Testis (tissue), 3 donors: ENCODE measurements around the gene FOXO6. TPM values are rescaled to one million over a fixed set of nuclear protein-coding genes. Genes with fewer than 3 reads are reported as not detected.

ENCODE experiments used
- DNase-seq: peaks from one replicate; pipeline ENCODE4 v3.0.0-alpha.2; 2019
- H3K27ac ChIP-seq, 2 donors: fragments of 200-600 bp; sonication (generic); one replicate each; pipeline ENCODE4 v1.5.1; 2019
- H3K27me3 ChIP-seq: fragments of 200-600 bp; sonication (generic); one replicate; pipeline ENCODE4 v1.5.1; 2019
- H3K36me3 ChIP-seq: fragments of 200-600 bp; sonication (generic); one replicate; pipeline ENCODE4 v1.5.1; 2017; ENCODE audit warnings: low read depth; ENCODE audit errors: missing control alignments
- H3K4me1 ChIP-seq: fragments of 200-600 bp; sonication (generic); one replicate; pipeline ENCODE4 v1.5.1; 2019
- H3K4me3 ChIP-seq, 2 donors: fragments of 200-600 bp; sonication (generic); one replicate each; pipeline ENCODE4 v1.5.1; 2017 to 2019
- H3K9me3 ChIP-seq: fragments of 200-600 bp; sonication (generic); one replicate; pipeline ENCODE4 v1.5.1; 2017
- CTCF ChIP-seq, 3 experiments: fragments of 450-650 bp in 2 of 3; fragments of 200-600 bp in 1 of 3; sonication (generic) in 1 of 3; IDR thresholded peaks; one replicate each; pipeline ENCODE4 v1.5.1; 2016 to 2019; ENCODE audit warnings: antibody characterized with exemption in 3 of 3, mild to moderate bottlenecking in 2 of 3, moderate library complexity in 1 of 3
- POLR2A ChIP-seq: fragments of 450-650 bp; IDR thresholded peaks from one replicate; pipeline ENCODE4 v1.6.1; 2017; ENCODE audit warnings: antibody characterized with exemption, mild to moderate bottlenecking, moderate library complexity
- WGBS, 2 donors: methylation state at CpG; one replicate each; pipeline ENCODE4 v1.1.5; 2018; 5-methylcytosine and 5-hydroxymethylcytosine counted together
- intact Hi-C: fragments of 100-400 bp; cut with DNase I; formaldehyde crosslinking; loops from one replicate; pipeline ENCODE4 v1.15.1; 2023; ENCODE audit warnings: low total_unique reads
- polyA plus RNA-seq: library from polyadenylated mRNA; stranded (reverse); fragments of 350-450 nt; fragmentation: Illumina TruSeq; extraction: RNeasy Lipid Tissue Mini Kit (QIAGEN cat#74804); gene quantifications from one replicate; pipeline ENCODE4 v1.2.3, GENCODE V29; 2014; ENCODE audit warnings: low read depth, low replicate concordance; ENCODE audit not compliant: insufficient read depth
- total RNA-seq, 2 donors: library from RNA; depleted of rRNA; stranded (reverse); fragments of >200 nt; gene quantifications; one replicate each; pipeline ENCODE4 v1.2.3, GENCODE V29; 2016

Gene FOXO6
- total and polyA plus RNA-seq, 3 donors from 2014 or later: 2.4 to 4.5 (median 3.8) TPM

GRCh38 chr1:41390573-41390972 is 29.3 kb downstream of the FOXO6 start:
- Histone ChIP-seq H3K27me3 (no peaks in the 10 kb centered on the region), H3K9me3 (no peaks in the 10 kb centered on the region), H3K36me3 (no peaks in the 10 kb centered on the region), H3K4me1 (peaks cover 32% of the 10 kb centered on the region), H3K27ac (no peak overlapping the region), H3K4me3 (no peak overlapping the region)
- no peak for DNase-seq
- no peak for TF ChIP-seq CTCF (IDR thresholded peaks at IDR 0.05)
- no peak for TF ChIP-seq POLR2A
- 90 to 100% methylated on average over 1 of the region's 1 CpG for WGBS, 2 donors
- intact Hi-C loops: no loop called here

GRCh38 chr1:41391834-41392527 is 30.7 kb downstream of the FOXO6 start:
- no peaks in the 10 kb centered on the region for H3K27me3 ChIP-seq
- 32 to 68% methylated on average over 8 to 9 of the region's 9 CpGs for WGBS, 2 donors
- peak; percentile 42 for DNase-seq
- no peaks in the 10 kb centered on the region for H3K36me3 ChIP-seq
- TF ChIP-seq CTCF (IDR thresholded peaks at IDR 0.05) (no peak), POLR2A (no peak)
- H3K9me3 ChIP-seq: no peaks in the 10 kb centered on the region
- H3K27ac ChIP-seq: no peak overlapping the region
- intact Hi-C loops: no loop called here
- H3K4me3 ChIP-seq: no peak overlapping the region
- H3K4me1 ChIP-seq: peaks cover 39% of the 10 kb centered on the region

- intact Hi-C loops: no loop called here
- Histone ChIP-seq H3K27me3 (no peaks in the 10 kb centered on the region), H3K4me3 (no peak overlapping the region), H3K27ac (no peak overlapping the region), H3K4me1 (peaks cover 36% of the 10 kb centered on the region), H3K36me3 (no peaks in the 10 kb centered on the region), H3K9me3 (no peaks in the 10 kb centered on the region)
- TF ChIP-seq CTCF (IDR thresholded peaks at IDR 0.05) (no peak), POLR2A (no peak)
- 68 to 83% methylated on average over 4 of the region's 4 CpGs for WGBS, 2 donors
- no peak for DNase-seq
These were observed 31.3 kb downstream of the FOXO6 start for GRCh38 chr1:41392528-41392924.

- Histone ChIP-seq H3K36me3 (no peaks in the 10 kb centered on the region), H3K27me3 (no peaks in the 10 kb centered on the region), H3K27ac (no peak overlapping the region), H3K9me3 (no peaks in the 10 kb centered on the region), H3K4me3 (no peak overlapping the region), H3K4me1 (peaks cover 28% of the 10 kb centered on the region)
- no peak for TF ChIP-seq POLR2A
- TF ChIP-seq CTCF (IDR thresholded peaks at IDR 0.05): no peak
- intact Hi-C loops: no loop called here
- DNase-seq: no peak
- WGBS, 2 donors: 76 to 79% methylated on average over 6 of the region's 6 CpGs
These were observed 32.6 kb downstream of the FOXO6 start for GRCh38 chr1:41393716-41394368.

GRCh38 chr1:41394369-41394744 is 33.1 kb downstream of the FOXO6 start:
- intact Hi-C loops: no loop called here
- Histone ChIP-seq H3K9me3 (no peaks in the 10 kb centered on the region), H3K27ac (no peak overlapping the region), H3K27me3 (no peaks in the 10 kb centered on the region), H3K4me3 (no peak overlapping the region), H3K36me3 (no peaks in the 10 kb centered on the region), H3K4me1 (peaks cover 27% of the 10 kb centered on the region)
- TF ChIP-seq POLR2A (no peak), CTCF (IDR thresholded peaks at IDR 0.05) (no peak)
- no peak for DNase-seq
- 81 to 82% methylated on average over 10 of the region's 10 CpGs for WGBS, 2 donors
